Measurements from ENCODE around the gene EDN1. TPM values are rescaled to one million over a fixed set of nuclear protein-coding genes. Genes with fewer than 3 reads are reported as not detected.

Gene EDN1
- total RNA-seq, 2 donors from 2014 or later, result 15.6 to 20.4 TPM

DNA sequence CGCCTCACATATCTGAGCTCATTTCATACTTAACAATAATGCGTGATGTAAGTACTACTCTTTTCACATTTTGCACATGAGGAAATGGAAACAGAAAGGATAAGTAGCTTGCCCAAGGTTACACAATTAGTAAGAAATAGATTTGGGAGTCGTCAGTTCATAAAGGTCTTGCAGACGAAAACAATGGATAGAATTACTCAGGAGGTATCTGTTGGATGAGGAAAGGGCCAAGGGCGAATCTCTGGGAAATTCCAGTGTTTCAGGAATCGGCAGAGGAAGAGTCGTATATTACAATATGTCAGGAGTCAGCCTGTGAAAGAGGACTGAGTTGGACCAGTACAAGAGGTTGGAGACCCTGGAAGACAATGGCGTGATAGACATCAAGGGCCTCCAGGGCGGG, 12.8 kb upstream of the EDN1 start:
- TF ChIP-seq POLR2AphosphoS5 (IDR thresholded peaks at IDR 0.05) (no peak), POLR2A (IDR thresholded peaks at IDR 0.05) (no peak)
- TF ChIP-seq, protein P1, sequence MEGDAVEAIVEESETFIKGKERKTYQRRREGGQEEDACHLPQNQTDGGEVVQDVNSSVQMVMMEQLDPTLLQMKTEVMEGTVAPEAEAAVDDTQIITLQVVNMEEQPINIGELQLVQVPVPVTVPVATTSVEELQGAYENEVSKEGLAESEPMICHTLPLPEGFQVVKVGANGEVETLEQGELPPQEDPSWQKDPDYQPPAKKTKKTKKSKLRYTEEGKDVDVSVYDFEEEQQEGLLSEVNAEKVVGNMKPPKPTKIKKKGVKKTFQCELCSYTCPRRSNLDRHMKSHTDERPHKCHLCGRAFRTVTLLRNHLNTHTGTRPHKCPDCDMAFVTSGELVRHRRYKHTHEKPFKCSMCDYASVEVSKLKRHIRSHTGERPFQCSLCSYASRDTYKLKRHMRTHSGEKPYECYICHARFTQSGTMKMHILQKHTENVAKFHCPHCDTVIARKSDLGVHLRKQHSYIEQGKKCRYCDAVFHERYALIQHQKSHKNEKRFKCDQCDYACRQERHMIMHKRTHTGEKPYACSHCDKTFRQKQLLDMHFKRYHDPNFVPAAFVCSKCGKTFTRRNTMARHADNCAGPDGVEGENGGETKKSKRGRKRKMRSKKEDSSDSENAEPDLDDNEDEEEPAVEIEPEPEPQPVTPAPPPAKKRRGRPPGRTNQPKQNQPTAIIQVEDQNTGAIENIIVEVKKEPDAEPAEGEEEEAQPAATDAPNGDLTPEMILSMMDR (IDR thresholded peaks at IDR 0.05), result no peak

GRCh38 chr6:12278915-12279314, 11.2 kb upstream of the EDN1 start:
- no peak overlapping the region for H3K27ac ChIP-seq
- no peaks in the 10 kb centered on the region for H3K27me3 ChIP-seq (replicated peaks; ENCODE audit: insufficient read depth)
- DNase-seq (ENCODE audit: low spot score), result no peak
- H3K4me3 ChIP-seq, result no peak overlapping the region
- TF ChIP-seq POLR2AphosphoS5 (IDR thresholded peaks at IDR 0.05) (no peak), POLR2A (IDR thresholded peaks at IDR 0.05) (no peak)
- TF ChIP-seq, protein P1 (IDR thresholded peaks at IDR 0.05), result no peak
- no peaks in the 10 kb centered on the region for H3K9me3 ChIP-seq
- intact Hi-C loops (cut with DNase I), result no loop called here
- no peaks in the 10 kb centered on the region for H3K36me3 ChIP-seq
- no peaks in the 10 kb centered on the region for H3K4me1 ChIP-seq (replicated peaks)

More for the DNA sequence above, 12.8 kb upstream of the EDN1 start:
- Histone ChIP-seq H3K27ac (no peak overlapping the region), H3K36me3 (no peaks in the 10 kb centered on the region), H3K9me3 (no peaks in the 10 kb centered on the region), H3K27me3 (replicated peaks; ENCODE audit: insufficient read depth) (no peaks in the 10 kb centered on the region), H3K4me3 (no peak overlapping the region), H3K4me1 (replicated peaks) (no peaks in the 10 kb centered on the region)
- intact Hi-C loops (cut with DNase I), result no loop called here
- 90% methylated on average over 9 of the region's 9 CpGs for WGBS
- DNase-seq (ENCODE audit: low spot score), result no peak

DNA sequence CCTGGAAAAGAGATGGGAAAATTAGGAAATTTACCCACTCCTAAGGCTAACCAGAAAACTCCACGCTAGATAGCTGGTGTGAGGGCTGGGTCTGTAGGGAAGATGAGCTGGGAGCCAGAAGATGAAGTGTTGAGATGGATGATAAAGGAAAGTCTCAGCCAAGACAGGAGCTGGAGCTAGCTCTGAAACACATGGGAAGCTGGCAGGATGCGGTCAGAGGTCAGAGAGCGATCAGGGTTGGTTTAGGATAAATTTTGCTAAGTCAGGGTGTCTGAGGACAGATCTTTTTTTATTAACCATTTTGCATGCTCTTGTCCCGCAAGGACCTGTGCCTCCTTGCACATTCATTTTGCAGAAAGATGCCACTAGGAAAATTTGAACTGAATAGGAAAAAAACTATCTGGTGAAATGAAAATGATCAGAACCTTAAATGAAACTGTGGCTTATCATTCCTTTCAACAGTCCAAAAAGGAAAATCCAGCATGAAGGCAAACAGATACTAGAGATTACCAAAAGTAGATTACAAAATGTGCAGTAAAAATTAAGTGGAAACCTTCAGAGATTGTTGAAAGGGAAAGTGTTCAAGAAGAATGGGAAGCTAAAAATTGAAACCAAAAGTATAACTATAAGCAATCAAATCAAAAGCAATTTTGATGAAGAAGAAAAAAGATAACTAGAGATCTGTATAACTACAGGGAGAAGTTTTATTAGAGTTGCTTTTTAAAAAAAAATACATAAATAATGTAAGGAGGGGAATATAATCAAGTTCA, 10.7 kb upstream of the EDN1 start:
- no peaks in the 10 kb centered on the region for H3K27me3 ChIP-seq (replicated peaks; ENCODE audit: insufficient read depth)
- no peaks in the 10 kb centered on the region for H3K36me3 ChIP-seq
- H3K4me1 ChIP-seq (replicated peaks), result no peaks in the 10 kb centered on the region
- TF ChIP-seq, protein P1 (IDR thresholded peaks at IDR 0.05), result no peak
- TF ChIP-seq POLR2AphosphoS5 (IDR thresholded peaks at IDR 0.05) (no peak), POLR2A (IDR thresholded peaks at IDR 0.05) (no peak)
- DNase-seq (ENCODE audit: low spot score), result no peak
- no peaks in the 10 kb centered on the region for H3K9me3 ChIP-seq
- no peak overlapping the region for H3K4me3 ChIP-seq
- 58% methylated on average over 4 of the region's 4 CpGs for WGBS
- H3K27ac ChIP-seq, result no peak overlapping the region
- intact Hi-C loops (cut with DNase I), result no loop called here

GRCh38 chr6:12280458-12280857, 9.7 kb upstream of the EDN1 start:
- intact Hi-C loops (cut with DNase I), result no loop called here
- DNase-seq (ENCODE audit: low spot score), result no peak
- H3K9me3 ChIP-seq, result no peaks in the 10 kb centered on the region
- H3K27me3 ChIP-seq (replicated peaks; ENCODE audit: insufficient read depth), result no peaks in the 10 kb centered on the region
- H3K4me3 ChIP-seq, result no peak overlapping the region
- 82% methylated on average over 5 of the region's 5 CpGs for WGBS
- no peak overlapping the region for H3K27ac ChIP-seq
- no peaks in the 10 kb centered on the region for H3K36me3 ChIP-seq
- TF ChIP-seq, protein P1 (IDR thresholded peaks at IDR 0.05), result no peak
- TF ChIP-seq POLR2AphosphoS5 (IDR thresholded peaks at IDR 0.05) (no peak), POLR2A (IDR thresholded peaks at IDR 0.05) (no peak)
- no peaks in the 10 kb centered on the region for H3K4me1 ChIP-seq (replicated peaks)

- no peak overlapping the region for H3K4me3 ChIP-seq
- DNase-seq (ENCODE audit: low spot score), result no peak
- H3K4me1 ChIP-seq (replicated peaks), result no peaks in the 10 kb centered on the region
- no peaks in the 10 kb centered on the region for H3K9me3 ChIP-seq
- no peak overlapping the region for H3K27ac ChIP-seq
- intact Hi-C loops (cut with DNase I), result no loop called here
- 96% methylated on average over 3 of the region's 3 CpGs for WGBS
- H3K27me3 ChIP-seq (replicated peaks; ENCODE audit: insufficient read depth), result no peaks in the 10 kb centered on the region
- TF ChIP-seq POLR2A (IDR thresholded peaks at IDR 0.05) (no peak), POLR2AphosphoS5 (IDR thresholded peaks at IDR 0.05) (no peak)
- TF ChIP-seq, protein P1 (IDR thresholded peaks at IDR 0.05), result no peak
- H3K36me3 ChIP-seq, result no peaks in the 10 kb centered on the region
Observed at GRCh38 chr6:12280902-12281301, 9.3 kb upstream of the EDN1 start.
